B cell (primary cell): ENCODE measurements around the gene PPP2R5E. TPM values are rescaled to one million over a fixed set of nuclear protein-coding genes. Genes with fewer than 3 reads are reported as not detected.

ENCODE experiments used
- ATAC-seq: fragments of 200-7000 bp; cut with Tn5 transposase; one replicate; pipeline ENCODE4 v1.10.0; 2021; ENCODE audit warnings: low read depth, mild to moderate bottlenecking, moderate number of reproducible peaks, moderate library complexity
- CTCF ChIA-PET: fragments of 350-600 bp; sonication (Branson Sonifier 250); formaldehyde crosslinking; loops from one replicate; lab custom pipeline; 2021; ENCODE audit warnings: antibody characterized with exemption, inconsistent platforms; lab: Charles Lee
- POLR2A ChIA-PET: fragments of 350-600 bp; sonication (Branson Sonifier 250); formaldehyde crosslinking; loops from one replicate; lab custom pipeline; 2021; ENCODE audit warnings: antibody characterized with exemption; lab: Charles Lee
- DNase-seq: peaks from one replicate; pipeline ENCODE4 v3.0.0; 2013
- H2AFZ ChIP-seq: 2 replicates; pipeline ENCODE4 v1.6.1; 2012; ENCODE audit warnings: mild to moderate bottlenecking, low read depth, low read length; ENCODE audit not compliant: insufficient read depth, poor library complexity, severe bottlenecking
- H3K27ac ChIP-seq, 2 donors: 1 replicate in 1 of 2; 2 replicates in 1 of 2; pipeline ENCODE4 v1.5.1; 2012 to 2013; ENCODE audit warnings: low read length in 2 of 2, mild to moderate bottlenecking in 2 of 2, moderate library complexity in 1 of 2
- H3K27me3 ChIP-seq, 4 experiments: fragments of 200-600 bp in 1 of 4; sonication (generic) in 1 of 4; replicated peaks in 1 of 4; 1 replicate in 2 of 4; 2 replicates in 2 of 4; pipeline versions ENCODE4 v1.6.1 to v1.7.0; 2013 to 2016; ENCODE audit warnings: low read length in 3 of 4, mild to moderate bottlenecking in 2 of 4, mixed read lengths in 1 of 4, moderate library complexity in 1 of 4; ENCODE audit not compliant: insufficient read depth in 4 of 4, control insufficient read depth in 3 of 4; ENCODE audit errors: control extremely low read depth in 1 of 4
- H3K36me3 ChIP-seq, 2 experiments: replicated peaks in 1 of 2; 1 replicate in 1 of 2; 2 replicates in 1 of 2; pipeline versions ENCODE4 v1.6.1 to v1.7.1; 2013; ENCODE audit warnings: low read length in 1 of 2; ENCODE audit not compliant: insufficient read depth in 2 of 2, control insufficient read depth in 1 of 2; ENCODE audit errors: control extremely low read depth in 1 of 2, extremely low read depth in 1 of 2
- H3K4me1 ChIP-seq, 2 donors: fragments of 200-600 bp in 1 of 2; sonication (generic) in 1 of 2; 1 replicate in 1 of 2; 2 replicates in 1 of 2; pipeline versions ENCODE4 v1.5.1 to v1.6.1; 2013 to 2017; ENCODE audit warnings: low read length in 2 of 2; ENCODE audit not compliant: control insufficient read depth in 2 of 2, insufficient read depth in 2 of 2
- H3K4me2 ChIP-seq: replicated peaks from 2 replicates; pipeline ENCODE3; 2012; ENCODE audit warnings: mild to moderate bottlenecking, low read depth, low read length; ENCODE audit not compliant: poor library complexity, severe bottlenecking
- H3K4me3 ChIP-seq, 5 experiments: fragments of 200-600 bp in 1 of 5; sonication (generic) in 1 of 5; 1 replicate in 3 of 5; 2 replicates in 2 of 5; pipeline versions ENCODE4 v1.5.1 to v1.7.0; 2011 to 2016; ENCODE audit warnings: low read length in 4 of 5, mild to moderate bottlenecking in 4 of 5, low read depth in 2 of 5, control low read depth in 1 of 5, moderate library complexity in 1 of 5; ENCODE audit not compliant: insufficient read depth in 1 of 5; ENCODE audit errors: control extremely low read depth in 1 of 5, extremely low read depth in 1 of 5
- H3K79me2 ChIP-seq: fragments of 200-600 bp; sonication (generic); one replicate; pipeline ENCODE4 v1.6.0; 2016; ENCODE audit warnings: low read length; ENCODE audit not compliant: control insufficient read depth, insufficient read depth
- H3K9ac ChIP-seq: fragments of 200-600 bp; sonication (generic); 2 replicates; pipeline ENCODE4 v1.6.1; 2017; ENCODE audit warnings: mild to moderate bottlenecking, low read length, moderate library complexity
- H3K9me3 ChIP-seq, 3 donors: one replicate each; pipeline versions ENCODE4 v1.6.1 to v1.7.1; 2013; ENCODE audit warnings: low read length in 2 of 3; ENCODE audit not compliant: control insufficient read depth in 2 of 3, insufficient read depth in 1 of 3; ENCODE audit errors: control extremely low read depth in 1 of 3
- H4K20me1 ChIP-seq: 2 replicates; pipeline ENCODE4 v1.6.0; 2012; ENCODE audit warnings: mild to moderate bottlenecking, low read length; ENCODE audit not compliant: insufficient read depth, control insufficient read depth, poor library complexity, severe bottlenecking
- H3K27ac Mint-ChIP-seq: one replicate; pipeline ENCODE4 v1.8.0; 2021; ENCODE audit warnings: mixed read lengths
- H3K27me3 Mint-ChIP-seq: one replicate; pipeline ENCODE4 v1.8.0; 2021; ENCODE audit warnings: mixed read lengths
- H3K4me1 Mint-ChIP-seq: one replicate; pipeline ENCODE4 v1.8.0; 2021; ENCODE audit warnings: mixed read lengths
- H3K4me3 Mint-ChIP-seq: one replicate; pipeline ENCODE4 v1.8.0; 2021; ENCODE audit warnings: mixed read lengths
- H3K9me3 Mint-ChIP-seq: one replicate; pipeline ENCODE4 v1.8.0; 2022; ENCODE audit warnings: mixed read lengths; ENCODE audit not compliant: insufficient read depth
- EZH2 ChIP-seq: IDR thresholded peaks from 2 replicates; pipeline ENCODE4 v1.6.1; 2012; ENCODE audit warnings: borderline replicate concordance, low read depth, mild to moderate bottlenecking, moderate library complexity, low read length; ENCODE audit not compliant: insufficient read depth, poor library complexity, severe bottlenecking
- WGBS: methylation state at CpG from one replicate; pipeline ENCODE4 v1.1.5; 2013; ENCODE audit warnings: missing lambda C conversion rate; ENCODE audit not compliant: insufficient coverage; 5-methylcytosine and 5-hydroxymethylcytosine counted together
- intact Hi-C: fragments of 100-400 bp; cut with micrococcal nuclease; formaldehyde crosslinking; loops from one replicate; pipeline ENCODE4 v1.10.0; 2022
- polyA plus RNA-seq: library from polyadenylated mRNA; depleted of rRNA; stranded (reverse); fragments of >200 nt; gene quantifications from 2 replicates; pipeline ENCODE4 v1.2.3, GENCODE V29; 2012
- total RNA-seq, 2 donors: library from RNA; stranded (reverse); fragments of 120-200 nt in 1 of 2; gene quantifications; 1 replicate in 1 of 2; 2 replicates in 1 of 2; pipeline versions ENCODE4 v1.2.3 to v1.2.4, GENCODE V29; 2013 to 2022
- TF ChIP-seq, protein P1 (sequence below): fragments of 200-600 bp; IDR thresholded peaks from one replicate; pipeline ENCODE4 v1.8.0; 2022; ENCODE audit warnings: antibody characterized with exemption, mild to moderate bottlenecking

PPP2R5E gene
- total and polyA plus RNA-seq, 2 donors (not counting 1 experiment from before 2014, with no cell fraction given): 6.3 to 40.6 TPM

DNA sequence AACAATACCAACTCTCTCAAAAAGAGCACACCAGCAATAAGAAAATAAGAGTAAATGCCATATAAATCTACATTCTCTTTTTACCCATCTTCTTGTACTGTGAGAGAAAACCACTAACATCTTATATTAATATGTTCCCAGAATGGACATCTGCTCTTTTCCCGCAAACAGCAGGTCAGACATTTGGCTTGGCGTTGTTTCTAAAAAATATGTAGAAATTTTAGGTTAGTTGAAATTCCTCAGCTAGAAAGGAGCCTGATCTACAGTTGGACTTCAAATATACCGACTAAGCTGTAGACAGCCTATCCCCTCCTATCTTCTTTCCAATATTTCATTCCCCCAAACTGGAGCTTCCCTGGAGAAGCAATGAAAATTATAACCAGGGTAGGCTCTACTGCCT lies 88.7 kb downstream of the PPP2R5E start:
- POLR2A ChIA-PET: interaction anchor here (0.6 kb wide), 1 partner anchor 9 kb away, joined by 4 read pairs; no protein-coding TSS in a partner anchor
- H4K20me1 ChIP-seq: no peaks in the 10 kb centered on the region
- no CpG with 5 or more reads among the region's 3 CpGs for WGBS
- H3K4me3 ChIP-seq: no peak overlapping the region
- no peak overlapping the region for H2AFZ ChIP-seq
- H3K36me3 ChIP-seq: peaks cover 11 to 17% of the 10 kb centered on the region in 2 experiments
- H3K9ac ChIP-seq: no peak overlapping the region
- Mint-ChIP-seq H3K27ac (no peak overlapping the region), H3K9me3 (no peaks in the 10 kb centered on the region), H3K27me3 (no peaks in the 10 kb centered on the region), H3K4me1 (peaks cover 11% of the 10 kb centered on the region), H3K4me3 (no peak overlapping the region)
- H3K27me3 ChIP-seq: no peaks in the 10 kb centered on the region
- no peak overlapping the region for H3K4me2 ChIP-seq
- DNase-seq: no peak
- no peak overlapping the region for H3K27ac ChIP-seq
- H3K9me3 ChIP-seq: peaks cover 0 to 1% (median 0%) of the 10 kb centered on the region in 3 donors
- intact Hi-C loops: no loop called here
- CTCF ChIA-PET: no interaction called here
- peaks cover 52% of the 10 kb centered on the region for H3K79me2 ChIP-seq
- no peak for TF ChIP-seq EZH2
- TF ChIP-seq, protein P1, sequence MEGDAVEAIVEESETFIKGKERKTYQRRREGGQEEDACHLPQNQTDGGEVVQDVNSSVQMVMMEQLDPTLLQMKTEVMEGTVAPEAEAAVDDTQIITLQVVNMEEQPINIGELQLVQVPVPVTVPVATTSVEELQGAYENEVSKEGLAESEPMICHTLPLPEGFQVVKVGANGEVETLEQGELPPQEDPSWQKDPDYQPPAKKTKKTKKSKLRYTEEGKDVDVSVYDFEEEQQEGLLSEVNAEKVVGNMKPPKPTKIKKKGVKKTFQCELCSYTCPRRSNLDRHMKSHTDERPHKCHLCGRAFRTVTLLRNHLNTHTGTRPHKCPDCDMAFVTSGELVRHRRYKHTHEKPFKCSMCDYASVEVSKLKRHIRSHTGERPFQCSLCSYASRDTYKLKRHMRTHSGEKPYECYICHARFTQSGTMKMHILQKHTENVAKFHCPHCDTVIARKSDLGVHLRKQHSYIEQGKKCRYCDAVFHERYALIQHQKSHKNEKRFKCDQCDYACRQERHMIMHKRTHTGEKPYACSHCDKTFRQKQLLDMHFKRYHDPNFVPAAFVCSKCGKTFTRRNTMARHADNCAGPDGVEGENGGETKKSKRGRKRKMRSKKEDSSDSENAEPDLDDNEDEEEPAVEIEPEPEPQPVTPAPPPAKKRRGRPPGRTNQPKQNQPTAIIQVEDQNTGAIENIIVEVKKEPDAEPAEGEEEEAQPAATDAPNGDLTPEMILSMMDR: no peak
- H3K4me1 ChIP-seq: no peaks in the 10 kb centered on the region
- ATAC-seq: no peak

DNA sequence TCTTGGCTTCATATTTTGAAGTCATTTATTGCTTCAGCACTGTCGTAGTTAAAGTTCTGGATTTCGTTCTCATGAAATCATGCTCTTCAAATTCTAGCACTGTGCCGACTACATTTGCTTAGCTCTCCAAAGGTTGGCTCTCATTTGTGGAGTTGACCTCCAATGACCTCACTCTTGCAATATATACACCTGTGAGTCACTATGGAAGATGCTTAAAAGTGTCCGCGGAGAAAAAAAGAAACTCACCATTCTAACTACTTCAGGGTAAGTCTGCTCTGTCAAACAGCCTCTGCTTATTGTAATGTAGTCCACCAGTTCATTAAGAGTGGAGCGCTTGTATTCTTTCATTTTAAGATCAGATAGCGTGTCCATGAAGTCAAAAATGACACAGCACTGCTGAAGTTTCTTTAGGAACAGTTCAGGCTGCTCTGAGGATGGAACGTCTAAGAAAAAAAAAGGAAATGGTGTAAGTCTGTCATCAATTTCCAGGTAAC lies 89.7 kb downstream of the PPP2R5E start:
- DNase-seq (no peak), ATAC-seq (no peak)
- Histone ChIP-seq H3K4me3 (no peak overlapping the region), H3K27me3 (no peaks in the 10 kb centered on the region), H3K36me3 (peaks cover 10 to 19% of the 10 kb centered on the region in 2 experiments), H3K4me1 (no peaks in the 10 kb centered on the region), H4K20me1 (no peaks in the 10 kb centered on the region), H2AFZ (no peak overlapping the region), H3K9me3 (peaks cover 0 to 1% (median 0%) of the 10 kb centered on the region in 3 donors), H3K9ac (no peak overlapping the region), H3K27ac (no peak overlapping the region), H3K4me2 (no peak overlapping the region), H3K79me2 (peaks cover 57% of the 10 kb centered on the region)
- WGBS: 97% methylated on average over 8 of the region's 8 CpGs
- no peaks in the 10 kb centered on the region for H3K27me3 Mint-ChIP-seq
- POLR2A ChIA-PET: no interaction called here
- H3K4me1 Mint-ChIP-seq: peaks cover 11% of the 10 kb centered on the region
- TF ChIP-seq, protein P1: no peak
- no peak for TF ChIP-seq EZH2
- intact Hi-C loops: no loop called here
- CTCF ChIA-PET: no interaction called here
- H3K9me3 Mint-ChIP-seq: no peaks in the 10 kb centered on the region
- no peak overlapping the region for H3K4me3 Mint-ChIP-seq
- no peak overlapping the region for H3K27ac Mint-ChIP-seq
